Measurements from ENCODE around the gene NCKIPSD.
"Not testable (repeated sequence)": the region's sequence is repeated elsewhere in the genome, so short reads cannot be mapped to it uniquely, and the experiment has no call there.

The NCKIPSD gene
- total RNA-seq = 3.5 to 27.3 (median 18.3) reads per million in 18 experiments

GRCh38 chr3:48685603-48686511 is at the start of gene NCKIPSD:
Gene NCKIPSD (minus strand): TSS chr3:48685915. CDS start chr3:48685807, 108 bp downstream.
- DNase-seq = peak; percentile 87 to 92

GRCh38 chr3:48735075-48735767 is 49.5 kb upstream of the NCKIPSD start:
- peak; percentile 19 to 32 for DNase-seq

DNA sequence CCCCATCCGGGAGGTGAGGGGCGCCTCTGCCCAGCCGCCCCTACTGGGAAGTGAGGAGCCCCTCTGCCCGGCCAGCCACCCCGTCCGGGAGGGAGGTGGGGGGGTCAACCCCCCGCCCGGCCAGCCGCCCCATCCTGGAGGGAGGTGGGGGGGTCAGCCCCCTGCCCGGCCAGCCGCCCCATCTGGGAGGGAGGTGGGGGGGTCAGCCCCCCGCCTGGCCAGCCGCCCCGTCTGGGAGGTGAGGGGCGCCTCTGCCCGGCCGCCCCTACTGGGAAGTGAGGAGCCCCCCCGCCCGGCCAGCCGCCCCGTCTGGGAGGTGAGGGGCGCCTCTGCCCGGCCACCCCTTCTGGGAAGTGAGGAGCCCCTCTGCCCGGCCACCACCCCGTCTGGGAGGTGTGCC is 48.8 kb upstream of the NCKIPSD start:
- DNase-seq = not testable (repeated sequence)

DNA sequence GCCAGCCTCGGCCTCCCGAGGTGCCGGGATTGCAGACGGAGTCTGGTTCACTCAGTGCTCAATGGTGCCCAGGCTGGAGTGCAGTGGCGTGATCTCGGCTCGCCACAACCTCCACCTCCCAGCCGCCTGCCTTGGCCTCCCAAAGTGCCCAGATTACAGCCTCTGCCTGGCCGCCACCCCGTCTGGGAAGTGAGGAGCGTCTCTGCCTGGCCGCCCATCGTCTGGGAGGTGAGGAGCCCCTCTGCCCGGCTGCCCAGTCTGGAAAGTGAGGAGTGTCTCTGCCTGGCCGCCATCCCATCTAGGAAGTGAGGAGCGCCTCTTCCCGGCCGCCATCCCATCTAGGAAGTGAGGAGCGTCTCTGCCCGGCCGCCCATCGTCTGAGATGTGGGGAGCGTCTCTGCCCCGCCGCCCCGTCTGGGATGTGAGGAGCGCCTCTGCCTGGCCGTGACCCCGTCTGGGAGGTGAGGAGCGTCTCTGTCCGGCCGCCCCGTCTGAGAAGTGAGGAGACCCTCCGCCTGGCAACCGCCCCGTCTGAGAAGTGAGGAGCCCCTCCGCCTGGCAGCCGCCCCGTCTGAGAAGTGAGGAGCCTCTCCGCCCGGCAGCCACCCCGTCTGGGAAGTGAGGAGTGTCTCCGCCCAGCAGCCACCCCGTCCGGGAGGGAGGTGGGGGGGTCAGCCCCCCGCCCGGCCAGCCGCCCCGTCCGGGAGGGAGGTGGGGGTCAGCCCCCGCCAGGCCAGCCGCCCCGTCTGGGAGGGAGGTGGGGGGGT is 48.2 kb upstream of the NCKIPSD start:
- not testable (repeated sequence) for DNase-seq

DNA sequence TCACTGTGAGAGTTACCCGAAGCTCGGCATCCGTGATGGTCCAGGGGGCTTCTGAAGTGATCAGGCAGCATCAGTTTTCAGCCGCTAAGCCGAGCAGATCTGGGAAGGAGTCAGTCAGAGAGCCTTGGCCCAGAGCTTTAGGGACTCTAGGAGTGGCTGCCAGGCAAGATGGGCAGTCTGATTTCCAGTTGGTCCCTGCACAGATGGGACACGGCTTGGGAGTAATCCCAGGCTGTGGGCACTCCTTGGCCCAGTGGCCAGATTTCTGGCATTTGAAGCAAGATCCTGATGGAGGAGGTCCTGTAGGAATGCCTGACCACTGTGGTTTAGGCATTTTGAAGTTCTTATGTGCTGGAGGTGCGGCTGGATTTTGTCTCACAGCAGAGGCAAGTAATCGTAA is 41.8 kb upstream of the NCKIPSD start:
- no peak for DNase-seq

GRCh38 chr3:48725185-48725855 is 39.6 kb upstream of the NCKIPSD start:
- not testable (repeated sequence) for DNase-seq

- DNase-seq = no peak
Measured at GRCh38 chr3:48723725-48724124, 38.0 kb upstream of the NCKIPSD start.

GRCh38 chr3:48723293-48723692 is 37.6 kb upstream of the NCKIPSD start:
- not testable (repeated sequence) for DNase-seq

GRCh38 chr3:48716982-48717746 is 31.4 kb upstream of the NCKIPSD start, which contains the start of gene IP6K2:
Gene IP6K2 (minus strand): TSS chr3:48717221. CDS start chr3:48695291, 21,930 bp downstream.
- peak; percentile 99 for DNase-seq

- no peak for DNase-seq
Measured at GRCh38 chr3:48716508-48716981, 30.8 kb upstream of the NCKIPSD start.

DNA sequence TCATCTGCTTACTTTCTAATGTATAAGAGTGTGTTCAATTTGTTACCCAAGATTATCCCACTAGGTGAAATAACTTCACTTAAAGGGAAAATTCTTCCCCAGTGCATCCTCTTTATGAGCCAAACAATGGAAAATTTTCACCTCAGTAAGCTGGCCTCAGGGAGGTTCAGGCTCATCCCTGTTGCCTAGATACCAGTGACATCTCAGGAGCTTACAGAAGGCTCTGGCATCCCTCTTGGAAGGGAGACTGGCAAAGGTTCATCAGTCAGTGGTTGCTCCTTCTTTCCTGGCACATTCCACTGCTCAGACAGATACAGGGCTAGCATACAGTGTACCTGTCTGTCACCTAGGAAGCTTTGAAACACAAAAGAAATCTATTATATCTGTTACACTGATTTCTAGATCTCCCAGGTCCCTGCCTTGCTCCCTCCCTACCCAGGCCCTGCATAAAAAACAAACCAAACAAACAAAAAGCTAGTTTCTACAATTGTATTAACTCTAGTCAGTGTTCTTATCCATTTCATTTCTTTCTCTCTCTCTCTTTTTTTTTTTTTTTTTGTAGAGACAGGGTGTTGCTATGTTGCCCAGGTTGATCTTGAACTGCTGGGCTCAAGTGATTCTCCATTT is 29.6 kb upstream of the NCKIPSD start:
- no peak for DNase-seq

DNA sequence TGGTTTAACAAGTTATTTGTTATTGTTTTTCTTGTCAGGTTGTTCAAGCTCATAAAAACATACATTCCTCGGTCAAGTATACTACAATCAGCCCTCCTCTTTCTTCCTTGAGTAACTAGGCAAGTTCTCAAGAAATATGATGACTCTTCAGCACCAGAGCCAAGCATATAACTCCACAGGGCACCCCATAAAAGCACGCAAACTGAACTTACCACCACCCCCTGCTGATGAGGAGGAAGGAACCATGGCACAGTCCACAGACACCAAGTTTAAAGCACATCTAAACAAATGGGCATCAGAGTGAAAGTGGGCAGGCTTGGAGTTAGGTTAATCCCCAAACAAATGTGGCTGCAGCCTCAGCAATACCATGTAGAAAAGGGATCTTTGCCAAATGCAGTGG is 26.0 kb upstream of the NCKIPSD start:
- DNase-seq = no peak

DNA sequence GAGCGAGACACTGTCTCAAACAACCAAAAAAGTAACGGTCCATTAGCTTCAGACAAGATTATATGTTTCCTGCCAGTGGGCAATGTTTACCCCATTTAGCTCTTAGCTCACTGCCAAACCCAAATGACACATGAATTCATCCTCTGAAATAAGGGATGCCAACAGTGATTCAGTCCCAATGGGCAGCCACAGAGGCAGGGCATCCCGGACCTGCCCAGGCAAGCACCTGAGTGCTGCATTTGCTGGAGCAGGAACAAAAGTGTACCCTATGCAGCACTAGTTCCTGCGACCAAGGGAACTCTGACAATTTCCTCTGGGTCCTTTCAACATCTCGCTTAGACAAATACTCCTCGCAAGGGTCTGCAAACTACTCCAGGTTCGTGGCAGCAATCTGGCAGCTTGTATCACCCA is 23.3 kb upstream of the NCKIPSD start:
- DNase-seq = no peak

GRCh38 chr3:48708481-48708889 is 22.8 kb upstream of the NCKIPSD start:
- DNase-seq = peak; percentile 7 to 8

- DNase-seq = no peak
Measured at GRCh38 chr3:48707157-48707556, 21.4 kb upstream of the NCKIPSD start.

- no peak for DNase-seq
Measured at GRCh38 chr3:48702320-48702920, 16.7 kb upstream of the NCKIPSD start.

DNA sequence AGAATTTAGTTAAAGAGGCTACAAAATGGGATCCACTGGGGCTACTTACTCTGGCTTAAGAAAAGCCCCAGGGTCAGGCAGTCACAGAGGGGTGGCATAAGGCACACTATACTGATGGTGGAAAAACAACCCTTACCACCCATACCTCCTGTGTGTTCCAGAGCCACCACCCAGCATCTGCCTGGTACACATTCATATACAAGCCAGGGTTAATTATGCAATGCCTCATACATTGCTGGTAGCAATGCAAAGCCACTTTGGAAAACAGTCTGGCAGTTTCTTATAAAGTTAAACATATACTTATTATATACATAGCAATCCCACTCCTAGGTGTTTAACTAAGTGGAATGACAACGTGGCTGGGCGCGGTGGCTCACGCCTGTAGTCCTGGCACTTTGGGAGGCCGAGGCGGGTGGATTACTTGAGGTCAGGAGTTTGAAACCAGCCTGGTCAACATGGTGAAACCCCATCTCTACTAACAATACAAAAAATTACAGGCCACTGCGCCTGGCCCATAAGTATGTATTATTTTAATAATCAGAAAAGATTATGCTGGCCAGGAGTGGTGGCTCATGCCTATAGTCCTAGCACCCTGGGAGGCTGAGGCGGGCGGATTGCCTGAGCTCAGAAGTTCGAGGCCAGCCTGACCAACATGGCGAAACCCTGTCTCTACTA is 15.2 kb upstream of the NCKIPSD start:
- DNase-seq = no peak

GRCh38 chr3:48698891-48699290 is 13.2 kb upstream of the NCKIPSD start:
- DNase-seq = no peak

DNA sequence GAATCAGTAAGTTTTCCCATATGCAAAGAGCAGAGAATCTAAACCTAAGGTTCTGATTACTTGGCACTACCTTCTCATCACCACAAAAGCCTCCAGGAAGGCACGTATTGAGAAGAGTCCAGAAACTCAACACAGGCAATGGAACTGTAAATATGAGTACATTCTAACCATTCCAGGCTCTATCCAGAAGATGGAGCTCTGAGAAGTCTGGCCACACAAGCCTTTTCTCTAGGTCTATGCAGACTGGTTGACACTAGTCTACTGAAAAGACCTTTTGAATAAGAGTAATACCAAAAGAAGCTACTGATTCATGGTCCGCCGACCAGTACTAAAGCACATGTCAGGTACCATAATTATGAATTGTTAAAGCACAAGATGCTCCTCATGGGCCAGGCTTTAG is 12.2 kb upstream of the NCKIPSD start:
- no peak for DNase-seq

DNA sequence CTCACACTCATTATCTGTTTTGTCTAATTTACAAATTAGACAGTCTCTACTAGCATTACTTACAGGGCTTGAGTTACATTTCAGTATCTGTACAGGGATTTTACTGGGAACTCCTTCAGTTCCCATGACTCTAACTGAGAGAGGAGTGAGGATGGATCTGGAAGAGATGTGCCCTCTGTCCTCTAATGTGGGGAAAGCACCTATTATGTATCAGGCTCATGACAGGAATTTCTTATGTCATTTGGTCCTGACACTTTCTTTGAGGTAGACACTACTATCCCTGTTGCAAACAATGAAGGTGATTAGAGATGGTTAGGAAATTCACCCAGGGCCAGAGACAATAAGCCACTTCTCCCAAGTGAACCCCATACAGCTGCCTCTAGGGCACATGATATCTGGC is 10.9 kb upstream of the NCKIPSD start:
- no peak for DNase-seq

Data from inflammatory macrophage (primary cell).